Upper lobe of left lung (tissue), 6 donors: ENCODE results near the gene ULBP2. TPM values are rescaled to one million over a fixed set of nuclear protein-coding genes. Genes with fewer than 3 reads are reported as not detected.

Experiments used
- ATAC-seq, 2 donors: fragments of 200-7000 bp; cut with Tn5 transposase; one replicate each; pipeline ENCODE4 v1.9.1; 2022; ENCODE audit warnings: mild to moderate bottlenecking in 2 of 2, moderate library complexity in 2 of 2; ENCODE audit not compliant: low FRiP score in 2 of 2
- DNase-seq, 2 donors: peaks; one replicate each; pipeline ENCODE4 v3.0.0-alpha.2; 2019 to 2020
- H3K27ac ChIP-seq, 4 donors: fragments of 200-600 bp; sonication (generic); one replicate each; pipeline ENCODE4 v1.5.1; 2016 to 2019
- H3K27me3 ChIP-seq, 4 donors: fragments of 200-600 bp; sonication (generic); one replicate each; pipeline ENCODE4 v1.5.1; 2017 to 2019
- H3K36me3 ChIP-seq, 4 donors: fragments of 200-600 bp; sonication (generic); one replicate each; pipeline ENCODE4 v1.5.1; 2016 to 2019
- H3K4me1 ChIP-seq, 4 donors: fragments of 200-600 bp; sonication (generic); one replicate each; pipeline ENCODE4 v1.5.1; 2018 to 2019
- H3K4me3 ChIP-seq, 4 donors: fragments of 200-600 bp; sonication (generic); one replicate each; pipeline ENCODE4 v1.5.1; 2017 to 2019; ENCODE audit warnings: mild to moderate bottlenecking in 2 of 4, moderate library complexity in 1 of 4
- H3K9me3 ChIP-seq, 4 donors: fragments of 200-600 bp; sonication (generic); one replicate each; pipeline ENCODE4 v1.5.1; 2018 to 2019
- CTCF ChIP-seq, 6 experiments: fragments of 450-650 bp in 4 of 6; fragments of 200-600 bp in 2 of 6; sonication (generic) in 2 of 6; IDR thresholded peaks; one replicate each; pipeline ENCODE4 v1.5.1; 2016 to 2019; ENCODE audit warnings: antibody characterized with exemption in 6 of 6
- EP300 ChIP-seq, 4 donors: sonication (generic); formaldehyde crosslinking; IDR thresholded peaks; one replicate each; pipeline ENCODE4 v1.5.1; 2017; ENCODE audit warnings: antibody characterized with exemption in 4 of 4, control low read depth in 2 of 4
- POLR2A ChIP-seq, 4 donors: fragments of 450-650 bp; IDR thresholded peaks; one replicate each; pipeline ENCODE4 v1.5.1; 2016 to 2017; ENCODE audit warnings: antibody characterized with exemption in 4 of 4, mild to moderate bottlenecking in 2 of 4
- POLR2AphosphoS5 ChIP-seq, 2 donors: sonication (generic); formaldehyde crosslinking; IDR thresholded peaks; one replicate each; pipeline ENCODE4 v1.5.1; 2017; ENCODE audit warnings: antibody characterized with exemption in 2 of 2
- whole genome bisulfite sequencing, 2 donors: methylation state at CpG; one replicate each; pipeline ENCODE4 v1.1.5; 2017 to 2018; 5-methylcytosine and 5-hydroxymethylcytosine counted together
- total RNA-seq, 6 donors: library from RNA; depleted of rRNA in 4 of 6; stranded (reverse); fragments of >200 nt in 4 of 6; gene quantifications; one replicate each; pipeline versions ENCODE4 v1.1.0 to v1.2.1, GENCODE V29; 2016 to 2021
- donor health status: DM: no; HTN: no; CAD: no; lungs with moderate emphysema.
- donor health status: DM: no; HTN: yes; CAD: no; lungs with severe emphysema.

ULBP2 gene
- total RNA-seq, 6 donors from 2014 or later = 1.00 to 3.7 (median 1.5) TPM; not detected in 2

GRCh38 chr6:149931501-149931900 is 10.3 kb upstream of the ULBP2 start:
- Histone ChIP-seq H3K27ac (no peak overlapping the region), H3K36me3 (no peaks in the 10 kb centered on the region), H3K4me1 (no peaks in the 10 kb centered on the region), H3K4me3 (no peak overlapping the region), H3K9me3 (no peaks in the 10 kb centered on the region), H3K27me3 (peaks cover 0 to 6% (median under 1%) of the 10 kb centered on the region in 4 donors)
- 70 to 78% methylated on average over 6 of the region's 6 CpGs for WGBS, 2 donors
- no peak for DNase-seq
- no peak for TF ChIP-seq CTCF (IDR thresholded peaks at IDR 0.05)
- TF ChIP-seq POLR2AphosphoS5 (IDR thresholded peaks at IDR 0.05) = no peak
- TF ChIP-seq POLR2A (IDR thresholded peaks at IDR 0.05) = no peak
- no peak for TF ChIP-seq EP300 (IDR thresholded peaks at IDR 0.05)
- no peak for ATAC-seq

GRCh38 chr6:149933036-149933435 is 8.8 kb upstream of the ULBP2 start:
- TF ChIP-seq CTCF (IDR thresholded peaks at IDR 0.05) = no peak
- TF ChIP-seq POLR2A (IDR thresholded peaks at IDR 0.05) = no peak
- TF ChIP-seq POLR2AphosphoS5 (IDR thresholded peaks at IDR 0.05) = no peak
- no peak for TF ChIP-seq EP300 (IDR thresholded peaks at IDR 0.05)
- ATAC-seq (no peak), DNase-seq (no peak)
- Histone ChIP-seq H3K27me3 (peaks cover 0 to 12% (median 3%) of the 10 kb centered on the region in 4 donors), H3K9me3 (no peaks in the 10 kb centered on the region), H3K4me1 (peaks cover 0 to under 1% (median under 1%) of the 10 kb centered on the region in 4 donors), H3K4me3 (no peak overlapping the region), H3K36me3 (no peaks in the 10 kb centered on the region), H3K27ac (no peak overlapping the region)
- 46 to 65% methylated on average over 5 of the region's 5 CpGs for WGBS, 2 donors

GRCh38 chr6:149933461-149933860 is 8.4 kb upstream of the ULBP2 start:
- no peak for ATAC-seq
- 31 to 37% methylated on average over 3 of the region's 3 CpGs for WGBS, 2 donors
- H3K27me3 ChIP-seq = peaks cover 0 to 16% (median 5%) of the 10 kb centered on the region in 4 donors

GRCh38 chr6:149934249-149935156 is 7.3 kb upstream of the ULBP2 start:
- TF ChIP-seq POLR2A (IDR thresholded peaks at IDR 0.05) (no peak), EP300 (IDR thresholded peaks at IDR 0.05) (no peak), CTCF (IDR thresholded peaks at IDR 0.05) (peak; percentile 76 to 86 (median 82)), POLR2AphosphoS5 (IDR thresholded peaks at IDR 0.05) (no peak)
- peaks cover 0 to 25% (median 9%) of the 10 kb centered on the region in 4 donors for H3K27me3 ChIP-seq

More at GRCh38 chr6:149933461-149933860, 8.4 kb upstream of the ULBP2 start:
- peaks cover 4 to 5% (median 4%) of the 10 kb centered on the region in 4 donors for H3K4me1 ChIP-seq
- no peak overlapping the region for H3K4me3 ChIP-seq
- no peak for TF ChIP-seq CTCF (IDR thresholded peaks at IDR 0.05)
- no peak for TF ChIP-seq POLR2AphosphoS5 (IDR thresholded peaks at IDR 0.05)
- no peaks in the 10 kb centered on the region for H3K9me3 ChIP-seq
- no peak overlapping the region for H3K27ac ChIP-seq
- no peak for DNase-seq
- no peaks in the 10 kb centered on the region for H3K36me3 ChIP-seq

More at GRCh38 chr6:149934249-149935156, 7.3 kb upstream of the ULBP2 start:
- ATAC-seq (peak; percentile 71 to 81), DNase-seq (peak in 1 of 2 donors; percentile 35)
- Histone ChIP-seq H3K27ac (no peak overlapping the region), H3K4me1 (peaks cover 10 to 13% (median 12%) of the 10 kb centered on the region in 4 donors), H3K9me3 (no peaks in the 10 kb centered on the region), H3K4me3 (no peak overlapping the region), H3K36me3 (no peaks in the 10 kb centered on the region)
- WGBS, 2 donors = 28 to 39% methylated on average over 10 to 11 of the region's 11 CpGs
